ENCODE results near the gene VASP. TPM values are rescaled to one million over a fixed set of nuclear protein-coding genes. Genes with fewer than 3 reads are reported as not detected.
A peak's percentile ranks its signal among the peaks of the same experiment; 100 is the strongest.

VASP gene
- total RNA-seq, 1 experiment from 2014 or later: 77.9 TPM

DNA sequence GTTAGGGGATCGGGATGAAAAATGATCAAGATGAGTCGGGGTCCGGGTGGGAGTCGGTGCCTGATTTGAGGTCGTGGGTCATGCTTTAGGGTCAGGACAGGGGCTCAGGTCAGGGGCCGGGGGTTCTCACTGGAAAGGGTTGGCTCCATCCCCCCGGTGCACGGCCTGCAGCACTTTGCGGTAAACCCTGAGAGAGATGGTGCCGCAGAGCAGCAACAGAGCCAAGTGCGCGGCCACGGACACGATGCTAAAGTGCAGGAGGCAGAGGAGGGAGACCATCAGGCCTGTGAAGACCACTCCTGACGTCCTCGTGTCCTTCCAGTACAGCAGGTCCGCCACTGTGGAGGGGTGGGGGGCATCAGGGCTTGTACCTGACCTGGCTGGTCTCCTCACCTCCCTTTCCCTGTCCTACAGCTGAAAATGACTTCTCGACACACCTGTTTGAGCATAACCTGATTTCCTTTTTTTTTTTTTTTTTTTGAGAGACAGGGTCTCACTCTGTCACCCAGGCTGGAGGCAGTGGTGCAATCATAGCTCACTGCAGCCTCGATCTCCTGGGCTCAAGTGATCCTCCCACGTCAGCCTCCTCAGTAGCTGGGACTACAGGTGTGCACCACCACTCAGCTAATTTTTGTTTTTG lies 17.9 kb upstream of the VASP start:
- Histone ChIP-seq H3K4me3 (ENCODE audit: low read length) (no peak overlapping the region), H3K36me3 (ENCODE audit: insufficient read depth, low read length) (no peaks in the 10 kb centered on the region), H3K9me3 (ENCODE audit: low read length) (no peaks in the 10 kb centered on the region), H3K9ac (ENCODE audit: low read length) (no peak overlapping the region), H3K9me2 (replicated peaks; ENCODE audit: insufficient read depth, low read length) (no peaks in the 10 kb centered on the region), H3K79me2 (ENCODE audit: low read length) (no peaks in the 10 kb centered on the region), H2AFZ (ENCODE audit: low read length) (no peak overlapping the region), H3K4me1 (ENCODE audit: low read length) (peaks cover 14% of the 10 kb centered on the region), H3K4me2 (ENCODE audit: low read depth, low read length, poor library complexity, severe bottlenecking) (no peak overlapping the region), H4K20me1 (ENCODE audit: insufficient read depth, low read depth, low read length) (0 out of 2 replicates have a peak, but pooled peaks cover 4% of the 10 kb centered on the region), H3K27me3 (ENCODE audit: low read length) (no peaks in the 10 kb centered on the region), H3K27ac (ENCODE audit: low read length) (no peak overlapping the region)
- DNase-seq: no peak

GRCh38 chr19:45492137-45492626 lies 15.1 kb upstream of the VASP start:
- Histone ChIP-seq H2AFZ (ENCODE audit: low read length) (no peak overlapping the region), H4K20me1 (ENCODE audit: insufficient read depth, low read depth, low read length) (0 out of 2 replicates have a peak, but pooled peaks cover 4% of the 10 kb centered on the region), H3K4me3 (ENCODE audit: low read length) (no peak overlapping the region), H3K36me3 (ENCODE audit: insufficient read depth, low read length) (no peaks in the 10 kb centered on the region), H3K9ac (ENCODE audit: low read length) (no peak overlapping the region), H3K27me3 (ENCODE audit: low read length) (no peaks in the 10 kb centered on the region), H3K4me1 (ENCODE audit: low read length) (peaks cover 16% of the 10 kb centered on the region), H3K4me2 (ENCODE audit: low read depth, low read length, poor library complexity, severe bottlenecking) (no peak overlapping the region), H3K79me2 (ENCODE audit: low read length) (no peaks in the 10 kb centered on the region), H3K27ac (ENCODE audit: low read length) (no peak overlapping the region), H3K9me2 (replicated peaks; ENCODE audit: insufficient read depth, low read length) (no peaks in the 10 kb centered on the region), H3K9me3 (ENCODE audit: low read length) (no peaks in the 10 kb centered on the region)
- no peak for DNase-seq

DNA sequence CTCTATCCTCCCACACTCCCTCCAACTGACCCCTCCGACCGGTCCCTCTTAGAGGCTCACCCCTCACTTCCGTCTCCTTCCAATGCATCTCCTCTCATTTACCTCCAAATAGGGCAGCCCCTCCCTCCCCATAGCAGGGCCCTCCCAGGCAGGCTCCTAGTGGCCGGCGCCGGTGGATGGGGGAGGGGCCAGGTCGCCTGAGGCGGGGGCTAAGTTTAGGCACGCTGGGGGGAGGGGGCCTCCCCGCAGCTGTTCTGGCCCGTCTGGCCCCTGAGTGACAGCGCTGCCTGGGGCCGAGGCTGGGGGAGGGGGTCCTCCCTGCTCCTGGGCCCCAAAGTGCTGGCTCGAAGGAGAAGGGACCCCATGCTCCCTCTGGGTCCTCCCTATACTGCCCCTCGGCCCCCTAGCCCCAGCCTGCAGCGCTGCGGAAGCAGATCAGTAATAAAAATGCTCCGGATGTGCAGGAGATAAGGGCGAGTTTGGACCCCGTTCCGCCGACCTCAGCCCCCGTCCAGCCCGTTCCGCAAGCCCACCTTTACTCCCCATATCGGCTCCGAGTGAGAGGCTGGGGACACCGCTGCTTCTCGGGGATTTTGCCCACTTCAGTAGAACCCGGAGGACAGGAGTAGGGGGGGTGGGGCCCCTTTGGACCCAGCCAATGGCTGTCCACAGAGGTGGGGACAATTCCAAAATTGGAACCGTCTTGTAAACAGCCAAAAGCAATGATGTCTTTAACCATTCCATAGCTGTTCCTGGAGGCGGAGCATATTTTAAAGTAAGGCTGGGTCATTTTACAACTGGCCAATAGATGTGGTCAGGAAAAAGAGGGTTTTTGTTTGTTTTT lies 14.4 kb upstream of the VASP start:
- H3K9ac ChIP-seq (ENCODE audit: low read length): no peak overlapping the region
- H3K36me3 ChIP-seq (ENCODE audit: insufficient read depth, low read length): no peaks in the 10 kb centered on the region
- H3K27me3 ChIP-seq (ENCODE audit: low read length): no peaks in the 10 kb centered on the region
- H3K9me3 ChIP-seq (ENCODE audit: low read length): no peaks in the 10 kb centered on the region
- H3K9me2 ChIP-seq (replicated peaks; ENCODE audit: insufficient read depth, low read length): no peaks in the 10 kb centered on the region
- H3K79me2 ChIP-seq (ENCODE audit: low read length): no peaks in the 10 kb centered on the region
- H4K20me1 ChIP-seq (ENCODE audit: insufficient read depth, low read depth, low read length): 0 out of 2 replicates have a peak, but pooled peaks cover 4% of the 10 kb centered on the region
- no peak for DNase-seq
- H3K27ac ChIP-seq (ENCODE audit: low read length): no peak overlapping the region
- no peak overlapping the region for H3K4me3 ChIP-seq (ENCODE audit: low read length)
- H3K4me1 ChIP-seq (ENCODE audit: low read length): peaks cover 20% of the 10 kb centered on the region
- H3K4me2 ChIP-seq (ENCODE audit: low read depth, low read length, poor library complexity, severe bottlenecking): no peak overlapping the region
- H2AFZ ChIP-seq (ENCODE audit: low read length): no peak overlapping the region

DNA sequence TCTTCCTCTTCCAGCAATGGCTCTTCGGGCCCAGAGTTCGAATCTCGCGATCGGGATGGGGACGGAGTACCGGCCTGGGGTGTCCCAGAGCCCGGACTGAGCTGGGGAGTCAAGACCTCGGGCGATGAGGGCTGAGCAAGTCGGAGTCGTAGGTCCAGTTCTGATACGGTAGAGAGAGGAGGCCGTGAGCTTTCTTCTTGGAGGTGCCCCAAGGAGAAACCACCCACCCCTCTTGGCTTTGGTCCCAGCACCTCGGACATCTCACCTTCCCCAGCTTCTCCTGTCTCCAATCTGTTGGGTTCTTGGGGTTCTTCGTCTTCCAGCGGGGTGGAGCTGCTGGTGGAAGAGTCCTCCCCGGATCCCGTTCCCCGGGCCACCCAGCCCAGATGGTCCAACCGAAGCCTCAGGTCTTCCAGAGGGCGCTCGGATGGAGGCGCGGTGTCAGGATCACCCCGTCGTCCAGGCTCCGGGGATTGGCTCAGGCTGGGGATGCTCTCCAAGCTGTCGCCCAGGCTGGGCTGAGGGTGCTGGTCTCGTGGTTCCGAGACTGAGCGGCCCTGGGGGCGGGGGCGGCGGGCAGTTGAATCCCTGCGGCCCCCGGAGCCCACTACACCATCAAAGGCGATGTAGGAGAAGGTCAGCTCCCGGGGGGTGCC lies 12.9 kb upstream of the VASP start:
- H3K4me2 ChIP-seq (ENCODE audit: low read depth, low read length, poor library complexity, severe bottlenecking): no peak overlapping the region
- H4K20me1 ChIP-seq (ENCODE audit: insufficient read depth, low read depth, low read length): 0 out of 2 replicates have a peak, but pooled peaks cover 4% of the 10 kb centered on the region
- H3K4me1 ChIP-seq (ENCODE audit: low read length): peaks cover 35% of the 10 kb centered on the region
- DNase-seq: no peak
- no peaks in the 10 kb centered on the region for H3K79me2 ChIP-seq (ENCODE audit: low read length)
- H2AFZ ChIP-seq (ENCODE audit: low read length): no peak overlapping the region
- H3K36me3 ChIP-seq (ENCODE audit: insufficient read depth, low read length): no peaks in the 10 kb centered on the region
- H3K9ac ChIP-seq (ENCODE audit: low read length): no peak overlapping the region
- H3K9me3 ChIP-seq (ENCODE audit: low read length): no peaks in the 10 kb centered on the region
- H3K4me3 ChIP-seq (ENCODE audit: low read length): no peak overlapping the region
- H3K9me2 ChIP-seq (replicated peaks; ENCODE audit: insufficient read depth, low read length): no peaks in the 10 kb centered on the region
- no peaks in the 10 kb centered on the region for H3K27me3 ChIP-seq (ENCODE audit: low read length)
- no peak overlapping the region for H3K27ac ChIP-seq (ENCODE audit: low read length)

DNA sequence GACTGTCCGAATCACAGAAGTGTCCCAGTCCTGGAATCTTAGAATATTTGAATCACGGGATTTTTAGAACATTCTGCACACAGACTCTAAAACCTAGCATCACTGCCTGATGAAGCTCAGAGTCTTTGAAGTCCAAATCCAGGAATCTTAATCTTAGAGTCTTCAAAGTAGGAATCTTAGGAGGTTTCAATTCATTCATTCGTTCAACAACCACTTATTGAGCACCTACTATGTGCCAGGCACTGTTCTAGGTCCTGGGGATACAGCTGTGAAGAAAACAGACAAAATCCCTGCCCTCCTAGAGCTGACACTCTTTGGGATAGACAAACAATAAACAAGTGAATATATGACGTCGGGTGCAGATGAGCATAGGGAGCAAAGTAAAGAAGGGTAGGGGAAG lies 12.1 kb upstream of the VASP start:
- Histone ChIP-seq H3K4me2 (ENCODE audit: low read depth, low read length, poor library complexity, severe bottlenecking) (no peak overlapping the region), H3K9me3 (ENCODE audit: low read length) (no peaks in the 10 kb centered on the region), H3K36me3 (ENCODE audit: insufficient read depth, low read length) (no peaks in the 10 kb centered on the region), H3K9me2 (replicated peaks; ENCODE audit: insufficient read depth, low read length) (no peaks in the 10 kb centered on the region), H3K4me3 (ENCODE audit: low read length) (no peak overlapping the region), H3K9ac (ENCODE audit: low read length) (no peak overlapping the region), H3K27me3 (ENCODE audit: low read length) (no peaks in the 10 kb centered on the region), H2AFZ (ENCODE audit: low read length) (no peak overlapping the region), H3K4me1 (ENCODE audit: low read length) (peaks cover 35% of the 10 kb centered on the region), H3K79me2 (ENCODE audit: low read length) (no peaks in the 10 kb centered on the region), H4K20me1 (ENCODE audit: insufficient read depth, low read depth, low read length) (0 out of 2 replicates have a peak, but pooled peaks cover 4% of the 10 kb centered on the region), H3K27ac (ENCODE audit: low read length) (no peak overlapping the region)
- DNase-seq: no peak

- Histone ChIP-seq H3K9ac (ENCODE audit: low read length) (peak overlapping the region; percentile 72), H3K4me1 (ENCODE audit: low read length) (peaks cover 35% of the 10 kb centered on the region)
- DNase-seq: peak; percentile 70
Observed at GRCh38 chr19:45496349-45496953, 10.8 kb upstream of the VASP start.

DNA sequence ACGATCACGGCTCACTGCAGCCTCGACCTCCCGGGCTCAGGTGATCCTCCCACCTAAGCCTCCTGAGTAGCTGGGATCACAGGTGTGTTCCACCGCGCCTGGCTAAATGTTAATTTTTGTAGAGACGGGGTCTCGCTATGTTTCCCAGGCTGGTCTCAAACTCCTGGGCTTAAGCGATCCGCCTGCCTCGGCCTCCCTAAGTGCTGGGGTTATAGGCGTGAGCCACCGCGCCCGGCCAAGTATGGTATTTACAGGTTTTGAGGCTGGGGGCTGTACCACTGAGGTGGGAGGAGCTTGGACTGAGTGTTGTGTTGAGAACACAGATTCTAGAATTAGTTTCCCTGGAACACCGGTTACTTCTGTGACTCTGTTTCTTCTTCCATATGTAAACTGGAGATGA lies 9.5 kb upstream of the VASP start:
- Histone ChIP-seq H3K4me1 (ENCODE audit: low read length) (peaks cover 35% of the 10 kb centered on the region), H3K9me2 (replicated peaks; ENCODE audit: insufficient read depth, low read length) (no peaks in the 10 kb centered on the region), H3K9ac (ENCODE audit: low read length) (peak overlapping the region; percentile 50), H2AFZ (ENCODE audit: low read length) (no peak overlapping the region), H3K27ac (ENCODE audit: low read length) (no peak overlapping the region), H3K4me2 (ENCODE audit: low read depth, low read length, poor library complexity, severe bottlenecking) (peak overlapping the region; percentile 65), H3K79me2 (ENCODE audit: low read length) (no peaks in the 10 kb centered on the region), H3K4me3 (ENCODE audit: low read length) (peak overlapping the region; percentile 38; the same call in 1 of the 2 replicates), H3K27me3 (ENCODE audit: low read length) (no peaks in the 10 kb centered on the region), H4K20me1 (ENCODE audit: insufficient read depth, low read depth, low read length) (0 out of 2 replicates have a peak, but pooled peaks cover 8% of the 10 kb centered on the region), H3K9me3 (ENCODE audit: low read length) (no peaks in the 10 kb centered on the region), H3K36me3 (ENCODE audit: insufficient read depth, low read length) (0 out of 2 replicates have a peak, but pooled peaks cover 3% of the 10 kb centered on the region)
- DNase-seq: no peak

More at GRCh38 chr19:45496349-45496953, 10.8 kb upstream of the VASP start:
- Histone ChIP-seq H3K27ac (ENCODE audit: low read length) (no peak overlapping the region), H3K36me3 (ENCODE audit: insufficient read depth, low read length) (0 out of 2 replicates have a peak, but pooled peaks cover 3% of the 10 kb centered on the region), H3K4me3 (ENCODE audit: low read length) (peak overlapping the region; percentile 67), H2AFZ (ENCODE audit: low read length) (no peak overlapping the region), H3K9me2 (replicated peaks; ENCODE audit: insufficient read depth, low read length) (no peaks in the 10 kb centered on the region), H4K20me1 (ENCODE audit: insufficient read depth, low read depth, low read length) (0 out of 2 replicates have a peak, but pooled peaks cover 8% of the 10 kb centered on the region), H3K79me2 (ENCODE audit: low read length) (no peaks in the 10 kb centered on the region), H3K27me3 (ENCODE audit: low read length) (no peaks in the 10 kb centered on the region), H3K4me2 (ENCODE audit: low read depth, low read length, poor library complexity, severe bottlenecking) (peak overlapping the region; percentile 79), H3K9me3 (ENCODE audit: low read length) (no peaks in the 10 kb centered on the region)
